Transverse colon (tissue), 4 donors: ENCODE measurements around the gene POU3F2. TPM values are rescaled to one million over a fixed set of nuclear protein-coding genes. Genes with fewer than 3 reads are reported as not detected.
A peak's percentile ranks its signal among the peaks of the same experiment; 100 is the strongest.

Source experiments
- DNase-seq: peaks from one replicate; pipeline ENCODE4 v3.0.0-alpha.2; 2019
- H3K27ac ChIP-seq, 4 donors: fragments of 200-600 bp; sonication (generic); 2 replicates each; pipeline ENCODE4 v1.5.1; 2016 to 2018; ENCODE audit warnings: inconsistent platforms in 4 of 4
- H3K27me3 ChIP-seq: fragments of 200-600 bp; sonication (generic); 2 replicates; pipeline ENCODE4 v1.5.1; 2017; ENCODE audit warnings: inconsistent platforms
- H3K36me3 ChIP-seq, 4 donors: fragments of 200-600 bp; sonication (generic); 2 replicates each; pipeline ENCODE4 v1.5.1; 2017 to 2019; ENCODE audit warnings: inconsistent platforms in 4 of 4
- H3K4me1 ChIP-seq, 4 donors: fragments of 200-600 bp; sonication (generic); 2 replicates each; pipeline ENCODE4 v1.5.1; 2017 to 2020; ENCODE audit warnings: inconsistent platforms in 4 of 4
- H3K4me3 ChIP-seq, 4 donors: fragments of 200-600 bp; sonication (generic); 1 replicate in 1 of 4; 2 replicates in 3 of 4; pipeline versions ENCODE4 v1.5.1 to v1.6.1; 2017 to 2019; ENCODE audit warnings: inconsistent platforms in 4 of 4
- H3K9me3 ChIP-seq, 2 donors: fragments of 200-600 bp; sonication (generic); 2 replicates each; pipeline ENCODE4 v1.5.1; 2017 to 2019; ENCODE audit warnings: inconsistent platforms in 2 of 2
- EP300 ChIP-seq: sonication (generic); formaldehyde crosslinking; IDR thresholded peaks from one replicate; pipeline ENCODE4 v1.6.1; 2017; ENCODE audit warnings: antibody characterized with exemption, low read depth
- POLR2A ChIP-seq: fragments of 450-650 bp; IDR thresholded peaks from one replicate; pipeline ENCODE4 v1.6.1; 2016; ENCODE audit warnings: antibody characterized with exemption, mild to moderate bottlenecking, moderate library complexity
- POLR2AphosphoS5 ChIP-seq, 3 donors: sonication (generic); formaldehyde crosslinking; IDR thresholded peaks; one replicate each; pipeline ENCODE4 v1.6.1; 2016; ENCODE audit warnings: antibody characterized with exemption in 3 of 3
- WGBS, 2 donors: methylation state at CpG; one replicate each; pipeline ENCODE4 v1.1.5; 2018; ENCODE audit warnings: low coverage in 1 of 2; 5-methylcytosine and 5-hydroxymethylcytosine counted together
- in situ Hi-C, 4 donors: fragments of 200-750 bp; cut with MboI; loops; one replicate each; pipeline versions ENCODE4 v1.15.0 to v1.15.1; 2017; ENCODE audit warnings: low sequenced_read_pairs in 3 of 4, low pct_ligation_motif_present in 1 of 4, low pct_unique_long_range_greater_than_20kb in 1 of 4
- intact Hi-C: fragments of 100-400 bp; cut with DNase I; formaldehyde crosslinking; loops from one replicate; pipeline ENCODE4 v1.15.1; 2023; ENCODE audit warnings: low total_unique reads
- total RNA-seq, 4 donors: library from RNA; depleted of rRNA; stranded (reverse); fragments of >200 nt; gene quantifications; one replicate each; pipeline ENCODE4 v1.1.0, GENCODE V29; 2016
- TF ChIP-seq, protein P1 (sequence below), 5 experiments: fragments of 200-600 bp in 3 of 5; fragments of 450-650 bp in 2 of 5; sonication (generic) in 3 of 5; IDR thresholded peaks; 1 replicate in 2 of 5; 2 replicates in 3 of 5; pipeline ENCODE4 v1.5.1; 2016 to 2017; ENCODE audit warnings: antibody characterized with exemption in 5 of 5, inconsistent platforms in 3 of 5, mild to moderate bottlenecking in 2 of 5, moderate library complexity in 1 of 5

The POU3F2 gene
- total RNA-seq, 4 donors from 2014 or later = not detected

DNA sequence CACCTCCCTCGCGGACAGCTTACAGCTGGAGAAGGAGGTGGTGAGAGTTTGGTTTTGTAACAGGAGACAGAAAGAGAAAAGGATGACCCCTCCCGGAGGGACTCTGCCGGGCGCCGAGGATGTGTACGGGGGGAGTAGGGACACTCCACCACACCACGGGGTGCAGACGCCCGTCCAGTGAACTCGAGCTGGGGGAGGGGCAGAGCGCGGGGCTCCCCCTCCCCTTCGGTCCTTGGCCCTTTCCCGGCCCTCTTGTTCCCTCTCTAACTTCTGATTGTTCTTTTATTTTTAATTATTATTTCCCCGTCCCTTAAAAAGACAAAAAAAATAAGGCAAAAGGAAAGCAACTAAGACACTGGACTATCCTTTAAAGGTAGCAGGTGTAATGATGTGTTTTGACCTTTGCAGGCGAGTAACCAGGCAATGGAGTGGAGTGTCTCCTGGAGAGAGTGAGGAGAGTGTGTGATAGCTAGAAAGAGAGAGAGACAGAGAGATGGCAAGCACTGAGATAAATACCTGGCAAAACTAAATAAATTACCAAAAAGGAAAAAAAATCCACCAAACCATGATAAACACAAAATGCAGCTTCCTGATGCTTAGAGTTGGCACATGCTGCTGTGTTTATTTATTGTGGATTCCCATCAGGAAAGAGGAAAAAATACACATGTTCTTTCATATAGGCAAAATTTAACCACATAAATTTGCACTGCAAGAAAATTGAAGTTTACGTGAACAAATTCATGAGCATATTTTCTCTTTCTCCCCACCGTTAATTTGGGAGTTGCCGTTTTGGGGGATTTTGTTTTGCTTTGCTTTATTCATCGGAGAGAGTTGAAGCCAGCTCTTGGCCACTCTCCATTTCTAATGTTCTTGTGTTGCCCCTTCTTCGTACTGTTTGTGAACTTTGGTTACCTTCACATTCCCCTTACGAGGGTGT, 1.9 kb downstream of the POU3F2 start:
- Histone ChIP-seq H3K27ac (no peak overlapping the region), H3K4me3 (no peak overlapping the region), H3K36me3 (no peaks in the 10 kb centered on the region), H3K27me3 (peaks cover 99% of the 10 kb centered on the region), H3K9me3 (no peaks in the 10 kb centered on the region), H3K4me1 (peaks cover 24 to 47% (median 43%) of the 10 kb centered on the region in 4 donors)
- in situ Hi-C loops (no loop called here), intact Hi-C loops (no loop called here)
- 6 to 12% methylated on average over 17 to 23 of the region's 23 CpGs for WGBS, 2 donors
- no peak for DNase-seq
- peak in 1 of 3 donors; percentile 30 for TF ChIP-seq POLR2AphosphoS5 (IDR thresholded peaks at IDR 0.05)
- TF ChIP-seq, protein P1, sequence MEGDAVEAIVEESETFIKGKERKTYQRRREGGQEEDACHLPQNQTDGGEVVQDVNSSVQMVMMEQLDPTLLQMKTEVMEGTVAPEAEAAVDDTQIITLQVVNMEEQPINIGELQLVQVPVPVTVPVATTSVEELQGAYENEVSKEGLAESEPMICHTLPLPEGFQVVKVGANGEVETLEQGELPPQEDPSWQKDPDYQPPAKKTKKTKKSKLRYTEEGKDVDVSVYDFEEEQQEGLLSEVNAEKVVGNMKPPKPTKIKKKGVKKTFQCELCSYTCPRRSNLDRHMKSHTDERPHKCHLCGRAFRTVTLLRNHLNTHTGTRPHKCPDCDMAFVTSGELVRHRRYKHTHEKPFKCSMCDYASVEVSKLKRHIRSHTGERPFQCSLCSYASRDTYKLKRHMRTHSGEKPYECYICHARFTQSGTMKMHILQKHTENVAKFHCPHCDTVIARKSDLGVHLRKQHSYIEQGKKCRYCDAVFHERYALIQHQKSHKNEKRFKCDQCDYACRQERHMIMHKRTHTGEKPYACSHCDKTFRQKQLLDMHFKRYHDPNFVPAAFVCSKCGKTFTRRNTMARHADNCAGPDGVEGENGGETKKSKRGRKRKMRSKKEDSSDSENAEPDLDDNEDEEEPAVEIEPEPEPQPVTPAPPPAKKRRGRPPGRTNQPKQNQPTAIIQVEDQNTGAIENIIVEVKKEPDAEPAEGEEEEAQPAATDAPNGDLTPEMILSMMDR (IDR thresholded peaks at IDR 0.05) = no peak

DNA sequence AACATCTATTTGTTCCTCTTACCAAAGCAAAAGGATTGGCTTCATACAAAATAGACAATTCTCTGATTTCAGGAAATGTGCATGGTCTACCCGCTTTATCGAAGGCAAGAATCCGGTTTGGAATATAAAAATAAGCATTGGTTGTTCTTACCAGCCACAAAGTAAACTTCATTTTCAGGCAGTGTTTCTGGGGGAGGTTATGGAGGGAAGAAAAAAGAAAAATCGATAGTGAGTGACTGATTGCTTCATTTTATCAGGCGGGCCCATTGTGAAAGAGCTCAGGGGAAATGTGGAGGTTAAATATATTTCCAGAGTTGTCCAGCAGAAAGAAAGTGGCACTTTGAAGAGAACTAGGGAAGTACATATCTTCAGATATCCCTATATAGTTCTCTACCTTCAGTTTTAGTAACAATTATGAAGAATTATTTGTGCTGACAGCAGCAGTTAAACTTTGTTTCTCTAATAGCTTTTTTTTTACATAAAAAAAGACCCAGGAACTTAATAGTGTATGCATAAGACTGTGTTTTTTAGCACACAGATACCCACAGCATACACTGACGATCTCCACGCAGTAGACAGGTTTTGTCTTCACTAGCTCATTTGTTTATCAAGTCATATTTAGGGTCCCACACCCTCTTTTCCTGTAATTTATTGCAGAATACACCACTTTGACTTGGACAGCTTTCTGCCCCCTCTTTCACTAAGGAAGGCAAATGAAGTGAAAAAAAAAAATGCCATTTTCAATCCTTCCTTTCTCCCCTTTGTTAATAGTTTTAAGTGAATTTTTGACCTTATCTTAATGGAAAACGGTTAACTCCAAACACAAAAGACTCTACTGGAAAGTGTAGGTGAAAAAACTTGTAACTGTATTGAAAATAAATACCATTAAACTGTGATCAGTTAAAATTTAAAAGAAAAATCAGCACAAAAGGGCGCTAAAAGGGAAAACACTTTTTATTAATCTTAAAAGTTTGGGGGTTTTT, 2.9 kb downstream of the POU3F2 start:
- no peak for DNase-seq
- no peak overlapping the region for H3K4me3 ChIP-seq
- H3K36me3 ChIP-seq = no peaks in the 10 kb centered on the region
- intact Hi-C loops (no loop called here), in situ Hi-C loops (no loop called here)
- no peak for TF ChIP-seq EP300
- no peak for TF ChIP-seq POLR2AphosphoS5 (IDR thresholded peaks at IDR 0.05)
- TF ChIP-seq, protein P1 (IDR thresholded peaks at IDR 0.05) = no peak
- no peak for TF ChIP-seq POLR2A
- no peak overlapping the region for H3K27ac ChIP-seq
- H3K27me3 ChIP-seq = peaks cover 99% of the 10 kb centered on the region
- no peaks in the 10 kb centered on the region for H3K9me3 ChIP-seq
- WGBS, 2 donors = 9 to 21% methylated on average over 7 to 9 of the region's 9 CpGs
- peaks cover 20 to 37% (median 37%) of the 10 kb centered on the region in 4 donors for H3K4me1 ChIP-seq

DNA sequence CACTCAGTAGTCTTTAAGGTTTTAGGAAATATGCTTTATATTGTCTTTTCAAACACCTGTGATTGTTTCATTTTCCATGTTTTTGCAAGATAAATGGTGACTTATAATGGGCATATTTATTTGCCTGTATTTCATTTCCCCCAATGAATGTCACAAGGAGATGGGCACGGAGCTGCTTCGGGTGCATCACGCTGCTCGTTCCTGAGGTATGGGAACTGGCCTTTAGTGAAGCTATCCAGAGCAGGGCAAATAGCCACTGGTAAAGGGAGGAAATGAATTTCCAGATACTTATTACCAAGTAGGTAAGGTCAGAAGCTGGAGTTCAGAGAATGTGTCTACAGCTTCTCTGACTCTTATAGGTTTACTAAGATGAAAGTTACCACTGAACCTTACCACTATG, 3.7 kb downstream of the POU3F2 start:
- DNase-seq = no peak
- Histone ChIP-seq H3K4me3 (no peak overlapping the region), H3K27me3 (peaks cover 99% of the 10 kb centered on the region), H3K36me3 (no peaks in the 10 kb centered on the region), H3K4me1 (peaks cover 12 to 29% (median 29%) of the 10 kb centered on the region in 4 donors), H3K27ac (no peak overlapping the region), H3K9me3 (no peaks in the 10 kb centered on the region)
- intact Hi-C loops (no loop called here), in situ Hi-C loops (no loop called here)
- WGBS, 2 donors = 28% methylated on average over 4 of the region's 4 CpGs; no CpG with 5 or more reads in 1 of the 2 donors
- TF ChIP-seq EP300 (no peak), POLR2A (no peak), POLR2AphosphoS5 (IDR thresholded peaks at IDR 0.05) (no peak)
- TF ChIP-seq, protein P1 (IDR thresholded peaks at IDR 0.05) = no peak

DNA sequence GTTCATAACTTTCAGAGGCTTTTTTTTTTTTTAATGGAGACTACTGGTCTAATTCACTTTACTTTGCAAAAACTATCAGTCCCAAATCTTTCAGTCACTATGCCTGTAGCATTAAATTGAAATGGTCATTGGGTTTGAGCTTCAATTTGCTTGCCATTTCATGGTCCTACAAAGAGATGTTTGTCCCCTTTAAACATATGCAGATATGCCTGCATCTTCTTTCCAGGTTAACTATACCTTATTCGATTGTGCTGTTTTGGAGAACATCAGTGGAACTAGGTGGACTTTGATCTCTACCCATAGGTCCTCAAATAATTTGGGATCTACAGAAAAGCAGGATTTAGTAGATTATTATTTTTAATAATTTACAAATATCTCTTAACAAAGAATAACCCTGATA, 4.6 kb downstream of the POU3F2 start:
- H3K27ac ChIP-seq = no peak overlapping the region
- peaks cover 99% of the 10 kb centered on the region for H3K27me3 ChIP-seq
- no peaks in the 10 kb centered on the region for H3K36me3 ChIP-seq
- TF ChIP-seq EP300 (no peak), POLR2A (no peak), POLR2AphosphoS5 (IDR thresholded peaks at IDR 0.05) (no peak)
- TF ChIP-seq, protein P1 (IDR thresholded peaks at IDR 0.05) = no peak
- peaks cover 9 to 28% (median 22%) of the 10 kb centered on the region in 4 donors for H3K4me1 ChIP-seq
- in situ Hi-C loops = no loop called here
- H3K4me3 ChIP-seq = no peak overlapping the region
- WGBS, 2 donors = 8 to 27% methylated on average over 1 of the region's 1 CpG
- no peak for DNase-seq
- intact Hi-C loops = no loop called here
- H3K9me3 ChIP-seq = no peaks in the 10 kb centered on the region
